GM19193 (cell line): ENCODE data around the gene CABLES2.

Experiments
- POLR2A ChIP-seq: IDR thresholded peaks from 4 replicates; pipeline ENCODE4 v1.6.1; 2011; ENCODE audit not compliant: insufficient read depth, insufficient read length; ENCODE audit errors: extremely low read depth

Gene CABLES2

GRCh38 chr20:62425281-62426058 lies 18.4 kb upstream of the CABLES2 start:
- TF ChIP-seq POLR2A: no peak

- TF ChIP-seq POLR2A: no peak
Measured at GRCh38 chr20:62424249-62425107, 17.4 kb upstream of the CABLES2 start.

- TF ChIP-seq POLR2A: no peak
Measured at GRCh38 chr20:62423326-62423706, 16.2 kb upstream of the CABLES2 start.

GRCh38 chr20:62422636-62423325 lies 15.7 kb upstream of the CABLES2 start:
- no peak for TF ChIP-seq POLR2A

- no peak for TF ChIP-seq POLR2A
Measured at GRCh38 chr20:62421716-62421990, 14.6 kb upstream of the CABLES2 start.

GRCh38 chr20:62420846-62421715 lies 14.0 kb upstream of the CABLES2 start:
- TF ChIP-seq POLR2A: no peak

- TF ChIP-seq POLR2A: no peak
Measured at GRCh38 chr20:62419759-62420158, 12.7 kb upstream of the CABLES2 start.

GRCh38 chr20:62418709-62419487 lies 11.8 kb upstream of the CABLES2 start:
- no peak for TF ChIP-seq POLR2A

GRCh38 chr20:62417981-62418708 lies 11.1 kb upstream of the CABLES2 start:
- no peak for TF ChIP-seq POLR2A

- TF ChIP-seq POLR2A: no peak
Measured at GRCh38 chr20:62416651-62417637, 9.9 kb upstream of the CABLES2 start.

GRCh38 chr20:62415354-62416111 lies 8.4 kb upstream of the CABLES2 start:
- no peak for TF ChIP-seq POLR2A
